ENCODE measurements around the gene BHLHE40. TPM values are rescaled to one million over a fixed set of nuclear protein-coding genes. Genes with fewer than 3 reads are reported as not detected.

Gene BHLHE40
- total and polyA plus RNA-seq, 10 of the 15 experiments (the other 5 are each of a cell fraction or from before 2014, with no cell fraction given): 25.2 to 106 (median 51.4) TPM

DNA sequence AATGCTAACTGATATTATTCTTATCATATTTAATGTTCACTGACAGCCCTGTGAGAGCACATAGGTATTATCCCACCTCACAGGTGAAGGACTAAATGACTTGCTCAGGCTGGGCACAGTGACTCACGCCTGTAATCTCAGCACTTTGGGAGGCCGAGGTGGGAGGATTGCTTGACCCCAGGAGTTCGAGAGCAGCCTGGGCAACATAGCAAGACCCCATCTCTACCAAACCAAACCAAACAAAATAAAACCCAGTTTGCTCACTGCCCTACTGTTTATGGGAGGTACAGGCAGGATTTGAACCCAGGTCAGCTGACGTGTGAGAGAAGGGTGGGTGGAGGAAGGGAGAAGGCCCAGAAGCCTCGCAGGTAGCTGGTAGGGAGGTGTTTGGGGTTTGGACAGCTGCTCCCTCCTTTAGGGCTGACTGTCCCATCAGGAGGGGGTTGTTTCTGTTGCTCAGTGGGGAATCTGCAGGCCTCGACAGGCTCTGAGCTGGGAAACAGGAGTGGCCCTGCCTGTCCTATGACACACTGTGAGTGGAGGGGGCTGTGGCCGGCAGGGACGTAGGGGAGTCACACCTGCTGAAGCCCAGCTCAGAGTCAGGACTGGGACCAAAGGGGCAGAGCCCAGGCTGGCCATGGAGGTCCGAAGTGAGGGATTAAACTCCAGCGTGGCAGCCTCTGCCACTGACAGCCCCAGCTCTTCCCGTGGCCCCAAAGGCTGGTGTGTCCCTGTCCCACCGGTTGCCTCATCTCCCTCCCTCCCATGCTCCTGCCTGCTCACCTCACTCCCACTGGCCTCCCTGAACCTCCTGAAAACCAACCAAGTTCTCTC lies 25.3 kb downstream of the BHLHE40 start:
- H3K36me3 ChIP-seq (ENCODE audit: control insufficient read depth in 2 of 2, insufficient read depth in 2 of 2, low read length in 1 of 2): no peaks in the 10 kb centered on the region
- 90% methylated on average over 12 of the region's 12 CpGs for WGBS (ENCODE audit: insufficient coverage, insufficient replicate concordance, low lambda C conversion rate, missing lambda C conversion rate)
- in situ Hi-C loops (cut with MboI) (no loop called here), intact Hi-C loops (cut with micrococcal nuclease; ENCODE audit: unreplicated experiment) (no loop called here)
- H2AFZ ChIP-seq (ENCODE audit: control insufficient read depth, low read depth, low read length): no peak overlapping the region
- DNase-seq (ENCODE audit: low read depth, low spot score): no peak
- no peak overlapping the region for H3K4me3 ChIP-seq
- no peaks in the 10 kb centered on the region for H4K20me1 ChIP-seq (ENCODE audit: control insufficient read depth, insufficient read depth)
- POLR2A ChIA-PET: interaction anchor here (0.7 to 5.8 kb wide), 5 partner anchors 11 to 127 kb away, joined by 4 to 111 read pairs (median 9); no protein-coding TSS in a partner anchor
- ATAC-seq: no peak
- no peaks in the 10 kb centered on the region for H3K9me3 ChIP-seq (replicated peaks; ENCODE audit: control insufficient read depth, insufficient read depth, low read length)
- SMC1A ChIA-PET (ENCODE audit: uncharacterized antibody, unreplicated experiment): interaction anchor here (1.4 to 6.1 kb wide), 4 partner anchors 10 to 47 kb away, joined by 4 to 186 read pairs (median 35); partner anchors contain the start of gene BHLHE40
- H3K4me2 ChIP-seq (ENCODE audit: control insufficient read depth, insufficient read depth): no peak overlapping the region
- no peak for FAIRE-seq
- CTCF ChIA-PET: interaction anchor here (1.0 to 23.1 kb wide), 3 partner anchors 10 to 22 kb away, joined by 3 to 330 read pairs (median 4); partner anchors contain the start of gene BHLHE40
- BruUV-seq (replicated peaks): no TSS peak
- no peak overlapping the region for H3K27ac ChIP-seq (ENCODE audit: control insufficient read depth, insufficient read depth)
- RAD21 ChIA-PET (ENCODE audit: unreplicated experiment): interaction anchor here (0.6 to 16.6 kb wide), 8 partner anchors 8 to 284 kb away, joined by 3 to 421 read pairs (median 4); partner anchors contain the start of gene BHLHE40
- H3K27me3 ChIP-seq (replicated peaks in 1 of 2; ENCODE audit: control insufficient read depth in 2 of 2, insufficient read depth in 2 of 2, low read length in 1 of 2): no peaks in the 10 kb centered on the region
- no peak overlapping the region for H3K9ac ChIP-seq (ENCODE audit: control insufficient read depth, insufficient read depth, low read length)
- peaks cover 32% of the 10 kb centered on the region for H3K4me1 ChIP-seq (ENCODE audit: control insufficient read depth, insufficient read depth, low read length)
- no peaks in the 10 kb centered on the region for H3K79me2 ChIP-seq (ENCODE audit: control insufficient read depth, insufficient read depth, low read length)
- TF ChIP-seq NR2C2 (IDR thresholded peaks at IDR 0.05; ENCODE audit: borderline replicate concordance, control insufficient read depth, insufficient read length, low read depth) (no peak), STAT3 (IDR thresholded peaks at IDR 0.05; ENCODE audit: low read depth, low read length) (no peak), FOS (IDR thresholded peaks at IDR 0.05; ENCODE audit: borderline replicate concordance, extremely low read depth, insufficient read length) (no peak), NFYB (IDR thresholded peaks at IDR 0.05; ENCODE audit: insufficient read depth, low read depth, low read length) (no peak), TBL1XR1 (IDR thresholded peaks at IDR 0.05; ENCODE audit: low read depth, low read length) (no peak), EP300 (IDR thresholded peaks at IDR 0.05; ENCODE audit: borderline replicate concordance in 1 of 2, control insufficient read depth in 1 of 2, low read depth in 2 of 2, low read length in 2 of 2) (no peak), MTA2 (IDR thresholded peaks at IDR 0.05; ENCODE audit: low read depth) (no peak), CBX3 (IDR thresholded peaks at IDR 0.05; ENCODE audit: borderline replicate concordance, low read depth) (no peak), GABPA (IDR thresholded peaks at IDR 0.05; ENCODE audit: low read depth) (no peak), TCF12 (IDR thresholded peaks at IDR 0.05; ENCODE audit: low read depth, low read length) (no peak), TARDBP (IDR thresholded peaks at IDR 0.05; ENCODE audit: borderline replicate concordance) (no peak), PAX8 (IDR thresholded peaks at IDR 0.05) (no peak)
- TF ChIP-seq, protein P1, sequence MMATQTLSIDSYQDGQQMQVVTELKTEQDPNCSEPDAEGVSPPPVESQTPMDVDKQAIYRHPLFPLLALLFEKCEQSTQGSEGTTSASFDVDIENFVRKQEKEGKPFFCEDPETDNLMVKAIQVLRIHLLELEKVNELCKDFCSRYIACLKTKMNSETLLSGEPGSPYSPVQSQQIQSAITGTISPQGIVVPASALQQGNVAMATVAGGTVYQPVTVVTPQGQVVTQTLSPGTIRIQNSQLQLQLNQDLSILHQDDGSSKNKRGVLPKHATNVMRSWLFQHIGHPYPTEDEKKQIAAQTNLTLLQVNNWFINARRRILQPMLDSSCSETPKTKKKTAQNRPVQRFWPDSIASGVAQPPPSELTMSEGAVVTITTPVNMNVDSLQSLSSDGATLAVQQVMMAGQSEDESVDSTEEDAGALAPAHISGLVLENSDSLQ (IDR thresholded peaks at IDR 0.05): no peak
- TF ChIP-seq, protein P2, sequence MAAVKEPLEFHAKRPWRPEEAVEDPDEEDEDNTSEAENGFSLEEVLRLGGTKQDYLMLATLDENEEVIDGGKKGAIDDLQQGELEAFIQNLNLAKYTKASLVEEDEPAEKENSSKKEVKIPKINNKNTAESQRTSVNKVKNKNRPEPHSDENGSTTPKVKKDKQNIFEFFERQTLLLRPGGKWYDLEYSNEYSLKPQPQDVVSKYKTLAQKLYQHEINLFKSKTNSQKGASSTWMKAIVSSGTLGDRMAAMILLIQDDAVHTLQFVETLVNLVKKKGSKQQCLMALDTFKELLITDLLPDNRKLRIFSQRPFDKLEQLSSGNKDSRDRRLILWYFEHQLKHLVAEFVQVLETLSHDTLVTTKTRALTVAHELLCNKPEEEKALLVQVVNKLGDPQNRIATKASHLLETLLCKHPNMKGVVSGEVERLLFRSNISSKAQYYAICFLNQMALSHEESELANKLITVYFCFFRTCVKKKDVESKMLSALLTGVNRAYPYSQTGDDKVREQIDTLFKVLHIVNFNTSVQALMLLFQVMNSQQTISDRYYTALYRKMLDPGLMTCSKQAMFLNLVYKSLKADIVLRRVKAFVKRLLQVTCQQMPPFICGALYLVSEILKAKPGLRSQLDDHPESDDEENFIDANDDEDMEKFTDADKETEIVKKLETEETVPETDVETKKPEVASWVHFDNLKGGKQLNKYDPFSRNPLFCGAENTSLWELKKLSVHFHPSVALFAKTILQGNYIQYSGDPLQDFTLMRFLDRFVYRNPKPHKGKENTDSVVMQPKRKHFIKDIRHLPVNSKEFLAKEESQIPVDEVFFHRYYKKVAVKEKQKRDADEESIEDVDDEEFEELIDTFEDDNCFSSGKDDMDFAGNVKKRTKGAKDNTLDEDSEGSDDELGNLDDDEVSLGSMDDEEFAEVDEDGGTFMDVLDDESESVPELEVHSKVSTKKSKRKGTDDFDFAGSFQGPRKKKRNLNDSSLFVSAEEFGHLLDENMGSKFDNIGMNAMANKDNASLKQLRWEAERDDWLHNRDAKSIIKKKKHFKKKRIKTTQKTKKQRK (IDR thresholded peaks at IDR 0.05; ENCODE audit: low read depth, low read length): no peak
- TF ChIP-seq, protein P3, sequence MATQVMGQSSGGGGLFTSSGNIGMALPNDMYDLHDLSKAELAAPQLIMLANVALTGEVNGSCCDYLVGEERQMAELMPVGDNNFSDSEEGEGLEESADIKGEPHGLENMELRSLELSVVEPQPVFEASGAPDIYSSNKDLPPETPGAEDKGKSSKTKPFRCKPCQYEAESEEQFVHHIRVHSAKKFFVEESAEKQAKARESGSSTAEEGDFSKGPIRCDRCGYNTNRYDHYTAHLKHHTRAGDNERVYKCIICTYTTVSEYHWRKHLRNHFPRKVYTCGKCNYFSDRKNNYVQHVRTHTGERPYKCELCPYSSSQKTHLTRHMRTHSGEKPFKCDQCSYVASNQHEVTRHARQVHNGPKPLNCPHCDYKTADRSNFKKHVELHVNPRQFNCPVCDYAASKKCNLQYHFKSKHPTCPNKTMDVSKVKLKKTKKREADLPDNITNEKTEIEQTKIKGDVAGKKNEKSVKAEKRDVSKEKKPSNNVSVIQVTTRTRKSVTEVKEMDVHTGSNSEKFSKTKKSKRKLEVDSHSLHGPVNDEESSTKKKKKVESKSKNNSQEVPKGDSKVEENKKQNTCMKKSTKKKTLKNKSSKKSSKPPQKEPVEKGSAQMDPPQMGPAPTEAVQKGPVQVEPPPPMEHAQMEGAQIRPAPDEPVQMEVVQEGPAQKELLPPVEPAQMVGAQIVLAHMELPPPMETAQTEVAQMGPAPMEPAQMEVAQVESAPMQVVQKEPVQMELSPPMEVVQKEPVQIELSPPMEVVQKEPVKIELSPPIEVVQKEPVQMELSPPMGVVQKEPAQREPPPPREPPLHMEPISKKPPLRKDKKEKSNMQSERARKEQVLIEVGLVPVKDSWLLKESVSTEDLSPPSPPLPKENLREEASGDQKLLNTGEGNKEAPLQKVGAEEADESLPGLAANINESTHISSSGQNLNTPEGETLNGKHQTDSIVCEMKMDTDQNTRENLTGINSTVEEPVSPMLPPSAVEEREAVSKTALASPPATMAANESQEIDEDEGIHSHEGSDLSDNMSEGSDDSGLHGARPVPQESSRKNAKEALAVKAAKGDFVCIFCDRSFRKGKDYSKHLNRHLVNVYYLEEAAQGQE (IDR thresholded peaks at IDR 0.05; ENCODE audit: low read depth, low read length): no peak

Measured in GM12878 (cell line).